ENCODE results near the gene ZNF385C.

Gene ZNF385C

DNA sequence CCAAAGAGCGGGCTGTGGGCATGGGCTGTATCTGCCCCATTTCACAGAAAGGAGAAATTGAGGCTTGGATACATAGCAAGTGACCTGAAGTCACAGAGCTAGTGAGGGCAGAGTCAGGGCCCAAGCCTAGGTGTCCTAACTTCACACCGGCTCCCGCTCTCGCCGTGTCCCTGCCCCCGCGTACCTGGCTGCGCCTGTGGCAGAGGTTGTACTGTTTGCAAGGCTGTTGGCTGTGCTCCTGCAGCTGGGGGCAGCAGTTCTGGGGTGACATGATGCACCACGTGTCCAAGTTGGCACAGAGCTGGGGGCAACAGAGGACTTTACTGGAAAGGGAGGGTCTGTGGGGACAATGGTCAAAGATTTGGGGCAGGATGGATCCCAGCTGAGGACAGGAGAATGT lies 10.8 kb upstream of the ZNF385C start:
- H3K36me3 ChIP-seq (ENCODE audit: control insufficient read depth in 4 of 4, insufficient read depth in 4 of 4, low read length in 3 of 4): peaks cover 0 to 26% (median 8%) of the 10 kb centered on the region in 4 experiments
- no peaks in the 10 kb centered on the region for H3K27me3 ChIP-seq (replicated peaks in 2 of 5; ENCODE audit: control insufficient read depth in 4 of 5, insufficient read depth in 5 of 5, low read length in 4 of 5)
- H3K9me3 ChIP-seq (ENCODE audit: control extremely low read depth in 1 of 5, control insufficient read depth in 4 of 5, insufficient read depth in 2 of 5, low read depth in 1 of 5, low read length in 4 of 5): no peaks in the 10 kb centered on the region
- POLR2A ChIA-PET: interaction anchor here (0.9 kb wide), 1 partner anchor 10 kb away, joined by 3 read pairs; no protein-coding TSS in a partner anchor
- peaks cover 6 to 34% (median 31%) of the 10 kb centered on the region in 4 experiments for H3K4me1 ChIP-seq (ENCODE audit: control extremely low read depth in 1 of 4, control insufficient read depth in 4 of 4, insufficient read depth in 4 of 4, low read length in 3 of 4)
- no peak overlapping the region for H3K27ac ChIP-seq (ENCODE audit: insufficient read depth in 1 of 2, low read depth in 1 of 2, low read length in 2 of 2, poor library complexity in 1 of 2, severe bottlenecking in 2 of 2)
- DNase-seq: no peak
- no peak overlapping the region for H3K4me3 ChIP-seq (ENCODE audit: control insufficient read depth in 1 of 7, extremely low read depth in 1 of 7, insufficient read depth in 4 of 7, low read depth in 2 of 7, low read length in 6 of 7)
- CTCF ChIA-PET: interaction anchor here (1.4 to 21.8 kb wide), 6 partner anchors 9 to 146 kb away, joined by 4 to 381 read pairs (median 18); partner anchors contain the start of genes CNP, DNAJC7 and NKIRAS2
- 97% methylated on average over 6 of the region's 9 CpGs for WGBS (ENCODE audit: insufficient coverage)

- peak; percentile 83 to 89 (median 88) for DNase-seq
- Histone ChIP-seq H3K36me3 (ENCODE audit: control insufficient read depth in 4 of 4, insufficient read depth in 4 of 4, low read length in 3 of 4) (peaks cover 0 to 28% (median 3%) of the 10 kb centered on the region in 4 experiments), H3K9me3 (ENCODE audit: control extremely low read depth in 1 of 5, control insufficient read depth in 4 of 5, insufficient read depth in 2 of 5, low read depth in 1 of 5, low read length in 4 of 5) (no peaks in the 10 kb centered on the region), H3K27me3 (replicated peaks in 2 of 5; ENCODE audit: control insufficient read depth in 4 of 5, insufficient read depth in 5 of 5, low read length in 4 of 5) (no peaks in the 10 kb centered on the region), H3K27ac (ENCODE audit: insufficient read depth in 1 of 2, low read depth in 1 of 2, low read length in 2 of 2, poor library complexity in 1 of 2, severe bottlenecking in 2 of 2) (no peak overlapping the region), H3K4me3 (ENCODE audit: control insufficient read depth in 1 of 7, extremely low read depth in 1 of 7, insufficient read depth in 4 of 7, low read depth in 2 of 7, low read length in 6 of 7) (peak overlapping the region in 6 of 7 experiments; percentile 36 to 65 (median 48)), H3K4me1 (ENCODE audit: control extremely low read depth in 1 of 4, control insufficient read depth in 4 of 4, insufficient read depth in 4 of 4, low read length in 3 of 4) (peaks cover 6 to 27% (median 26%) of the 10 kb centered on the region in 4 experiments)
- WGBS (ENCODE audit: insufficient coverage): 38% methylated on average over 49 of the region's 51 CpGs
- POLR2A ChIA-PET: interaction anchor here (0.9 kb wide), 1 partner anchor 9 kb away, joined by 3 read pairs; no protein-coding TSS in a partner anchor
- CTCF ChIA-PET: interaction anchor here (1.0 to 21.8 kb wide), 8 partner anchors 9 to 149 kb away, joined by 3 to 381 read pairs (median 4); partner anchors contain the start of genes DNAJC7, NKIRAS2 and ZNF385C
These were observed 9.6 kb upstream of the ZNF385C start for GRCh38 chr17:42107597-42108576.

GRCh38 chr17:42107124-42107523 lies 8.9 kb upstream of the ZNF385C start:
- ChIA-PET POLR2A (no interaction called here), CTCF (interaction anchor here (1.2 to 21.8 kb wide), 6 partner anchors 8 to 84 kb away, joined by 4 to 381 read pairs (median 8); partner anchors contain the start of genes DNAJC7, NKIRAS2 and ZNF385C)
- 65% methylated on average over 5 of the region's 6 CpGs for WGBS (ENCODE audit: insufficient coverage)

GRCh38 chr17:42106009-42106408 lies 7.7 kb upstream of the ZNF385C start:
- H3K4me1 ChIP-seq (ENCODE audit: control extremely low read depth in 1 of 4, control insufficient read depth in 4 of 4, insufficient read depth in 4 of 4, low read length in 3 of 4): peaks cover 0 to 20% (median 15%) of the 10 kb centered on the region in 4 experiments
- CTCF ChIA-PET: interaction anchor here (1.0 to 21.8 kb wide), 6 partner anchors 25 to 143 kb away, joined by 3 to 381 read pairs (median 4); partner anchors contain the start of genes DNAJC7 and NKIRAS2
- no peaks in the 10 kb centered on the region for H3K9me3 ChIP-seq (ENCODE audit: control extremely low read depth in 1 of 5, control insufficient read depth in 4 of 5, insufficient read depth in 2 of 5, low read depth in 1 of 5, low read length in 4 of 5)
- no peak overlapping the region for H3K27ac ChIP-seq (ENCODE audit: insufficient read depth in 1 of 2, low read depth in 1 of 2, low read length in 2 of 2, poor library complexity in 1 of 2, severe bottlenecking in 2 of 2)
- POLR2A ChIA-PET: interaction anchor here (1.0 kb wide), 1 partner anchor 14 kb away, joined by 3 read pairs; no protein-coding TSS in a partner anchor
- H3K27me3 ChIP-seq (replicated peaks in 2 of 5; ENCODE audit: control insufficient read depth in 4 of 5, insufficient read depth in 5 of 5, low read length in 4 of 5): no peaks in the 10 kb centered on the region
- 100% methylated on average over 1 of the region's 2 CpGs for WGBS (ENCODE audit: insufficient coverage)
- H3K36me3 ChIP-seq (ENCODE audit: control insufficient read depth in 4 of 4, insufficient read depth in 4 of 4, low read length in 3 of 4): peaks cover 0 to 29% (median 3%) of the 10 kb centered on the region in 4 experiments
- no peak overlapping the region for H3K4me3 ChIP-seq (ENCODE audit: control insufficient read depth in 1 of 7, extremely low read depth in 1 of 7, insufficient read depth in 4 of 7, low read depth in 2 of 7, low read length in 6 of 7)
- no peak for DNase-seq

More at GRCh38 chr17:42107124-42107523, 8.9 kb upstream of the ZNF385C start:
- peak in 1 of 3 donors; percentile 23 for DNase-seq
- Histone ChIP-seq H3K36me3 (ENCODE audit: control insufficient read depth in 4 of 4, insufficient read depth in 4 of 4, low read length in 3 of 4) (peaks cover 0 to 29% (median 3%) of the 10 kb centered on the region in 4 experiments), H3K9me3 (ENCODE audit: control extremely low read depth in 1 of 5, control insufficient read depth in 4 of 5, insufficient read depth in 2 of 5, low read depth in 1 of 5, low read length in 4 of 5) (no peaks in the 10 kb centered on the region), H3K4me3 (ENCODE audit: control insufficient read depth in 1 of 7, extremely low read depth in 1 of 7, insufficient read depth in 4 of 7, low read depth in 2 of 7, low read length in 6 of 7) (peak overlapping the region in 3 of 7 experiments; percentile 45 to 65 (median 48)), H3K27ac (ENCODE audit: insufficient read depth in 1 of 2, low read depth in 1 of 2, low read length in 2 of 2, poor library complexity in 1 of 2, severe bottlenecking in 2 of 2) (no peak overlapping the region), H3K27me3 (replicated peaks in 2 of 5; ENCODE audit: control insufficient read depth in 4 of 5, insufficient read depth in 5 of 5, low read length in 4 of 5) (no peaks in the 10 kb centered on the region), H3K4me1 (ENCODE audit: control extremely low read depth in 1 of 4, control insufficient read depth in 4 of 4, insufficient read depth in 4 of 4, low read length in 3 of 4) (peaks cover 2 to 23% (median 20%) of the 10 kb centered on the region in 4 experiments)

GRCh38 chr17:42104264-42104663 lies 6.0 kb upstream of the ZNF385C start:
- Histone ChIP-seq H3K27ac (ENCODE audit: insufficient read depth in 1 of 2, low read depth in 1 of 2, low read length in 2 of 2, poor library complexity in 1 of 2, severe bottlenecking in 2 of 2) (no peak overlapping the region), H3K9me3 (ENCODE audit: control extremely low read depth in 1 of 5, control insufficient read depth in 4 of 5, insufficient read depth in 2 of 5, low read depth in 1 of 5, low read length in 4 of 5) (no peaks in the 10 kb centered on the region), H3K4me3 (ENCODE audit: control insufficient read depth in 1 of 7, extremely low read depth in 1 of 7, insufficient read depth in 4 of 7, low read depth in 2 of 7, low read length in 6 of 7) (no peak overlapping the region), H3K36me3 (ENCODE audit: control insufficient read depth in 4 of 4, insufficient read depth in 4 of 4, low read length in 3 of 4) (peaks cover 0 to 27% (median 3%) of the 10 kb centered on the region in 4 experiments), H3K27me3 (replicated peaks in 2 of 5; ENCODE audit: control insufficient read depth in 4 of 5, insufficient read depth in 5 of 5, low read length in 4 of 5) (no peaks in the 10 kb centered on the region), H3K4me1 (ENCODE audit: control extremely low read depth in 1 of 4, control insufficient read depth in 4 of 4, insufficient read depth in 4 of 4, low read length in 3 of 4) (peaks cover 0 to 17% (median 15%) of the 10 kb centered on the region in 4 experiments)
- WGBS (ENCODE audit: insufficient coverage): no CpG with 5 or more reads among the region's 3 CpGs
- no peak for DNase-seq
- ChIA-PET POLR2A (no interaction called here), CTCF (interaction anchor here (0.6 to 21.8 kb wide), 7 partner anchors 8 to 81 kb away, joined by 3 to 381 read pairs (median 9); partner anchors contain the start of genes DHX58, DNAJC7 and NKIRAS2)

GRCh38 chr17:42103221-42103954 lies 5.1 kb upstream of the ZNF385C start:
- Histone ChIP-seq H3K4me1 (ENCODE audit: control extremely low read depth in 1 of 4, control insufficient read depth in 4 of 4, insufficient read depth in 4 of 4, low read length in 3 of 4) (peaks cover 0 to 17% (median 15%) of the 10 kb centered on the region in 4 experiments), H3K27me3 (replicated peaks in 2 of 5; ENCODE audit: control insufficient read depth in 4 of 5, insufficient read depth in 5 of 5, low read length in 4 of 5) (no peaks in the 10 kb centered on the region), H3K4me3 (ENCODE audit: control insufficient read depth in 1 of 7, extremely low read depth in 1 of 7, insufficient read depth in 4 of 7, low read depth in 2 of 7, low read length in 6 of 7) (no peak overlapping the region), H3K9me3 (ENCODE audit: control extremely low read depth in 1 of 5, control insufficient read depth in 4 of 5, insufficient read depth in 2 of 5, low read depth in 1 of 5, low read length in 4 of 5) (no peaks in the 10 kb centered on the region), H3K36me3 (ENCODE audit: control insufficient read depth in 4 of 4, insufficient read depth in 4 of 4, low read length in 3 of 4) (peaks cover 0 to 19% (median under 1%) of the 10 kb centered on the region in 4 experiments), H3K27ac (ENCODE audit: insufficient read depth in 1 of 2, low read depth in 1 of 2, low read length in 2 of 2, poor library complexity in 1 of 2, severe bottlenecking in 2 of 2) (no peak overlapping the region)
- ChIA-PET CTCF (interaction anchor here (0.8 to 21.8 kb wide), 7 partner anchors 9 to 112 kb away, joined by 3 to 381 read pairs (median 9); partner anchors contain the start of genes DHX58, DNAJC7 and NKIRAS2), POLR2A (no interaction called here)
- DNase-seq: no peak
- 100% methylated on average over 11 of the region's 11 CpGs for WGBS (ENCODE audit: insufficient coverage)

Measured in common myeloid progenitor, CD34-positive (primary cell).